HepG2 (cell line): ENCODE measurements around the gene EPHB4. TPM values are rescaled to one million over a fixed set of nuclear protein-coding genes. Genes with fewer than 3 reads are reported as not detected.

Experiments
- ADNP ChIP-seq: sonication (generic); formaldehyde crosslinking; IDR thresholded peaks from 2 replicates; pipeline ENCODE4 v1.4.0; 2020; ENCODE audit warnings: missing genetic modification reagents
- ASH2L ChIP-seq: fragments of 300-600, 200-600 bp; sonication (generic); IDR thresholded peaks from 2 replicates; pipeline ENCODE4 v1.7.0; 2017; ENCODE audit warnings: low read depth, mild to moderate bottlenecking, moderate library complexity, mixed read lengths, low read length; ENCODE audit not compliant: insufficient read length
- EP300 ChIP-seq, 3 experiments: sonication (generic) in 1 of 3; formaldehyde crosslinking in 1 of 3; IDR thresholded peaks; 2 replicates each; pipeline versions ENCODE4 v1.5.1 to v1.6.1; 2011 to 2020; ENCODE audit warnings: low read depth in 2 of 3, low read length in 2 of 3, borderline replicate concordance in 1 of 3, improper control_type of control experiment in 1 of 3, mild to moderate bottlenecking in 1 of 3, missing genetic modification reagents in 1 of 3, moderate library complexity in 1 of 3
- FOXK1 ChIP-seq: sonication (generic); formaldehyde crosslinking; IDR thresholded peaks from 2 replicates; pipeline ENCODE4 v1.4.0; 2020; ENCODE audit warnings: low read depth, missing genetic modification reagents, borderline replicate concordance
- HDAC1 ChIP-seq: sonication (generic); formaldehyde crosslinking; IDR thresholded peaks from 2 replicates; pipeline ENCODE4 v1.5.1; 2020; ENCODE audit warnings: mild to moderate bottlenecking, missing genetic modification reagents
- HIC2 ChIP-seq: sonication (generic); formaldehyde crosslinking; IDR thresholded peaks from 2 replicates; pipeline ENCODE4 v1.9.0; 2022; ENCODE audit warnings: low read depth, missing genetic modification reagents
- HMG20B ChIP-seq: conservative IDR thresholded peaks from 2 replicates; pipeline ENCODE4 v1.6.1; 2016; ENCODE audit warnings: missing genetic modification reagents, missing compliant biosample characterization
- MAX ChIP-seq: IDR thresholded peaks from 2 replicates; pipeline ENCODE4 v1.6.1; 2012; ENCODE audit warnings: inconsistent platforms
- RAD21 ChIP-seq: fragments of 450-650 bp; formaldehyde crosslinking; IDR thresholded peaks from 2 replicates; pipeline ENCODE4 v1.5.0; 2020; ENCODE audit warnings: mild to moderate bottlenecking
- RXRA ChIP-seq: sonication (generic); formaldehyde crosslinking; IDR thresholded peaks from 2 replicates; pipeline ENCODE4 v1.5.1; 2020; ENCODE audit warnings: missing genetic modification reagents
- RXRB ChIP-seq: IDR thresholded peaks from 2 replicates; pipeline ENCODE4 v1.6.1; 2016; ENCODE audit warnings: borderline replicate concordance, missing genetic modification reagents, missing compliant biosample characterization
- SKI ChIP-seq: fragments of 450-650 bp; IDR thresholded peaks from one replicate; pipeline ENCODE4 v1.6.1; 2018; ENCODE audit warnings: mild to moderate bottlenecking; ENCODE audit not compliant: partially characterized antibody
- SOX5 ChIP-seq: IDR thresholded peaks from 2 replicates; pipeline ENCODE4 v1.6.1; 2016; ENCODE audit warnings: borderline replicate concordance
- TAF15 ChIP-seq: fragments of 200-400 bp; formaldehyde crosslinking; IDR thresholded peaks from one replicate; pipeline ENCODE4 v1.6.1; 2018; ENCODE audit warnings: mild to moderate bottlenecking, low read depth, low read length; ENCODE audit not compliant: poor library complexity, severe bottlenecking
- TOPORS ChIP-seq: sonication (generic); formaldehyde crosslinking; IDR thresholded peaks from 2 replicates; pipeline ENCODE4 v1.8.0; 2023; ENCODE audit warnings: mild to moderate bottlenecking, missing genetic modification reagents
- YY1 ChIP-seq: IDR thresholded peaks from 2 replicates; pipeline ENCODE4 v1.6.1; 2011; ENCODE audit warnings: low read length, low read depth, moderate library complexity, mild to moderate bottlenecking; ENCODE audit not compliant: insufficient read depth, insufficient replicate concordance
- ZBTB34 ChIP-seq: sonication (generic); formaldehyde crosslinking; IDR thresholded peaks from 2 replicates; pipeline ENCODE4 v1.8.0; 2022; ENCODE audit warnings: mild to moderate bottlenecking, missing genetic modification reagents
- ZC3H13 ChIP-seq: sonication (generic); formaldehyde crosslinking; IDR thresholded peaks from 2 replicates; pipeline ENCODE4 v1.8.1; 2023; ENCODE audit warnings: mild to moderate bottlenecking, missing genetic modification reagents, moderate library complexity
- ZNF326 ChIP-seq: sonication (generic); formaldehyde crosslinking; IDR thresholded peaks from 2 replicates; pipeline ENCODE4 v1.4.0; 2020; ENCODE audit warnings: missing genetic modification reagents, borderline replicate concordance
- ZNF460 ChIP-seq: sonication (generic); formaldehyde crosslinking; IDR thresholded peaks from 2 replicates; pipeline ENCODE4 v1.5.1; 2020; ENCODE audit warnings: missing genetic modification reagents, mild to moderate bottlenecking, borderline replicate concordance
- ZNF543 ChIP-seq: sonication (generic); formaldehyde crosslinking; IDR thresholded peaks from 2 replicates; pipeline ENCODE4 v1.4.0; 2020; ENCODE audit warnings: mild to moderate bottlenecking, missing genetic modification reagents
- ZNF558 ChIP-seq: sonication (generic); formaldehyde crosslinking; IDR thresholded peaks from 2 replicates; pipeline ENCODE4 v1.9.0; 2022; ENCODE audit warnings: mild to moderate bottlenecking, missing genetic modification reagents, borderline replicate concordance
- ZNF619 ChIP-seq: sonication (generic); formaldehyde crosslinking; IDR thresholded peaks from 2 replicates; pipeline ENCODE4 v1.4.0; 2020; ENCODE audit warnings: mild to moderate bottlenecking, missing genetic modification reagents
- ZNF678 ChIP-seq: sonication (generic); formaldehyde crosslinking; IDR thresholded peaks from 2 replicates; pipeline ENCODE4 v1.4.0; 2020; ENCODE audit warnings: mild to moderate bottlenecking, missing genetic modification reagents
- ZNF710 ChIP-seq: sonication (generic); formaldehyde crosslinking; IDR thresholded peaks from 2 replicates; pipeline ENCODE4 v1.5.0; 2020; ENCODE audit warnings: mild to moderate bottlenecking, missing genetic modification reagents, borderline replicate concordance
- polyA plus RNA-seq, 8 experiments: library from polyadenylated mRNA; depleted of rRNA in 3 of 8; stranded (reverse) in 7 of 8; unstranded in 1 of 8; fragments of >200 nt; fragmentation: Illumina TruSeq in 4 of 8; extraction: Trizol in 4 of 8; gene quantifications; 2 replicates each; pipeline versions ENCODE4 v1.2.1 to v1.2.3, GENCODE V29; 2011 to 2016; ENCODE audit warnings: low read depth in 4 of 8, missing spikeins in 1 of 8, mixed read lengths in 1 of 8; ENCODE audit not compliant: insufficient read depth in 1 of 8
- total RNA-seq, 5 experiments: library from RNA; depleted of rRNA; stranded (reverse); fragments of >200 nt; fragmentation: Illumina TruSeq; extraction: Trizol; gene quantifications; 2 replicates each; pipeline ENCODE4 v1.2.3, GENCODE V29; 2016; ENCODE audit warnings: low read depth in 1 of 5

Gene EPHB4
- total and polyA plus RNA-seq, 2 of the 13 experiments (the other 11 are each of a cell fraction or from before 2014, with no cell fraction given): 61.4 to 69.6 TPM

GRCh38 chr7:100863406-100863950, 36.2 kb upstream of the EPHB4 start (continued):
- TF ChIP-seq HIC2 (CRISPR knock-in tag): no peak
- no peak for TF ChIP-seq YY1
- TF ChIP-seq SOX5 (CRISPR knock-in tag): no peak
- no peak for TF ChIP-seq SKI
- no peak for TF ChIP-seq HMG20B (CRISPR knock-in tag)
- TF ChIP-seq ZNF710 (CRISPR knock-in tag): no peak
- TF ChIP-seq HDAC1 (CRISPR knock-in tag): peak; percentile 25; the same call in 1 of the 2 replicates
- TF ChIP-seq ADNP (CRISPR knock-in tag): no peak
- no peak for TF ChIP-seq FOXK1 (CRISPR knock-in tag)
- TF ChIP-seq ZNF678 (CRISPR knock-in tag): no peak
- TF ChIP-seq RAD21 (CRISPR knock-in tag): no peak
- no peak for TF ChIP-seq ZNF460 (CRISPR knock-in tag)
- no peak for TF ChIP-seq ZC3H13
- TF ChIP-seq ZNF558 (CRISPR knock-in tag): no peak
- no peak for TF ChIP-seq ZNF619 (CRISPR knock-in tag)
- no peak for TF ChIP-seq TAF15
- no peak for TF ChIP-seq RXRB
- no peak for TF ChIP-seq RXRA (CRISPR knock-in tag)
- TF ChIP-seq MAX: no peak
- no peak for TF ChIP-seq ZNF326 (CRISPR knock-in tag)
- TF ChIP-seq TOPORS: no peak
- TF ChIP-seq ASH2L: no peak
- TF ChIP-seq ZNF543 (CRISPR knock-in tag): no peak
- no peak for TF ChIP-seq ZBTB34
- TF ChIP-seq EP300 (IDR thresholded peaks at IDR 0.05; ENCODE audit: low read depth in 2 of 2, low read length in 2 of 2): no peak
- TF ChIP-seq EP300 (CRISPR knock-in tag; IDR thresholded peaks at IDR 0.05; ENCODE audit: borderline replicate concordance): no peak
